ENCODE measurements around the gene SPRYD4. TPM values are rescaled to one million over a fixed set of nuclear protein-coding genes. Genes with fewer than 3 reads are reported as not detected.

The SPRYD4 gene
- total RNA-seq, 1 donor from 2014 or later = 2.0 TPM

DNA sequence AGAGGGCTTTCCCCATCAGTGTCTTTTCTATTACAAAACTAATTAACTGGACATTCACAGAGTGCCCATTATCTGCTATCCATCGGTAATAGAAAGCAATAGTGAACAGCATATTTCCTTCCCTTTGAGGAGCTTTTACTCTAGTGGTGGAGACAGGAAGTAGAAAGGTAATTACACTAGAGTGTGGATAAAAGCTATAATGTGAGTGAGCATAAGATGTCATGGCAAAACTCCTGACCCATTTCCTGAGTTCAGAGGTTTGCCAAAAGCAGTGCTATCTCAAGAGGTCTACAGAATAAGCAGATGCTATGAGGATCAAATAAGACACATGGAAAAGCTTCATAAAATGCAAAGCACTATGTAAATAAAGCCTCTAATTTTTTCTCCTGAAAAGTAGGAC, 43.2 kb upstream of the SPRYD4 start:
- Histone ChIP-seq H3K79me2 (ENCODE audit: insufficient read depth, low read length) (no peaks in the 10 kb centered on the region), H3K4me3 (ENCODE audit: insufficient read depth, low read depth, low read length) (no peak overlapping the region), H3K36me3 (ENCODE audit: insufficient read depth, low read length) (peaks cover 15% of the 10 kb centered on the region), H3K4me1 (ENCODE audit: insufficient read depth, low read length) (no peaks in the 10 kb centered on the region), H3K27me3 (ENCODE audit: insufficient read depth, low read length) (no peaks in the 10 kb centered on the region), H3K4me2 (ENCODE audit: low read length) (no peak overlapping the region), H3K27ac (ENCODE audit: low read depth, low read length) (no peak overlapping the region), H3K9me3 (ENCODE audit: insufficient read depth, low read depth, low read length) (no peaks in the 10 kb centered on the region), H2AFZ (ENCODE audit: low read depth, low read length) (no peak overlapping the region), H4K20me1 (ENCODE audit: insufficient read depth, low read length) (no peaks in the 10 kb centered on the region), H3K9ac (ENCODE audit: low read length) (no peak overlapping the region)
- DNase-seq (ENCODE audit: low read depth) (no peak), FAIRE-seq (no peak)
- Mint-ChIP-seq H3K9me3 (ENCODE audit: unreplicated experiment) (no peaks in the 10 kb centered on the region), H3K27me3 (ENCODE audit: low read depth, unreplicated experiment) (no peaks in the 10 kb centered on the region), H3K27ac (ENCODE audit: unreplicated experiment) (no peak overlapping the region), H3K4me3 (ENCODE audit: unreplicated experiment) (no peak overlapping the region), H3K4me1 (ENCODE audit: low read depth, unreplicated experiment) (no peaks in the 10 kb centered on the region), H3K36me3 (ENCODE audit: low read depth, unreplicated experiment) (peaks cover 19% of the 10 kb centered on the region)
- TF ChIP-seq, protein P1, sequence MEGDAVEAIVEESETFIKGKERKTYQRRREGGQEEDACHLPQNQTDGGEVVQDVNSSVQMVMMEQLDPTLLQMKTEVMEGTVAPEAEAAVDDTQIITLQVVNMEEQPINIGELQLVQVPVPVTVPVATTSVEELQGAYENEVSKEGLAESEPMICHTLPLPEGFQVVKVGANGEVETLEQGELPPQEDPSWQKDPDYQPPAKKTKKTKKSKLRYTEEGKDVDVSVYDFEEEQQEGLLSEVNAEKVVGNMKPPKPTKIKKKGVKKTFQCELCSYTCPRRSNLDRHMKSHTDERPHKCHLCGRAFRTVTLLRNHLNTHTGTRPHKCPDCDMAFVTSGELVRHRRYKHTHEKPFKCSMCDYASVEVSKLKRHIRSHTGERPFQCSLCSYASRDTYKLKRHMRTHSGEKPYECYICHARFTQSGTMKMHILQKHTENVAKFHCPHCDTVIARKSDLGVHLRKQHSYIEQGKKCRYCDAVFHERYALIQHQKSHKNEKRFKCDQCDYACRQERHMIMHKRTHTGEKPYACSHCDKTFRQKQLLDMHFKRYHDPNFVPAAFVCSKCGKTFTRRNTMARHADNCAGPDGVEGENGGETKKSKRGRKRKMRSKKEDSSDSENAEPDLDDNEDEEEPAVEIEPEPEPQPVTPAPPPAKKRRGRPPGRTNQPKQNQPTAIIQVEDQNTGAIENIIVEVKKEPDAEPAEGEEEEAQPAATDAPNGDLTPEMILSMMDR (IDR thresholded peaks at IDR 0.05; ENCODE audit: insufficient read depth, low read depth, low read length) = no peak
- TF ChIP-seq EZH2 (IDR thresholded peaks at IDR 0.05; ENCODE audit: insufficient read depth, low read length) = no peak

GRCh38 chr12:56425940-56426438, 42.4 kb upstream of the SPRYD4 start:
- H3K79me2 ChIP-seq (ENCODE audit: insufficient read depth, low read length) = no peaks in the 10 kb centered on the region
- no peaks in the 10 kb centered on the region for H3K4me1 Mint-ChIP-seq (ENCODE audit: low read depth, unreplicated experiment)
- H2AFZ ChIP-seq (ENCODE audit: low read depth, low read length) = no peak overlapping the region
- no peaks in the 10 kb centered on the region for H3K27me3 Mint-ChIP-seq (ENCODE audit: low read depth, unreplicated experiment)
- H3K4me2 ChIP-seq (ENCODE audit: low read length) = no peak overlapping the region
- no peak overlapping the region for H3K9ac ChIP-seq (ENCODE audit: low read length)
- TF ChIP-seq, protein P1 (IDR thresholded peaks at IDR 0.05; ENCODE audit: insufficient read depth, low read depth, low read length) = no peak
- no peak for TF ChIP-seq EZH2 (IDR thresholded peaks at IDR 0.05; ENCODE audit: insufficient read depth, low read length)
- H3K4me3 Mint-ChIP-seq (ENCODE audit: unreplicated experiment) = no peak overlapping the region
- H3K9me3 ChIP-seq (ENCODE audit: insufficient read depth, low read depth, low read length) = no peaks in the 10 kb centered on the region
- H3K27ac Mint-ChIP-seq (ENCODE audit: unreplicated experiment) = no peak overlapping the region
- peaks cover 15% of the 10 kb centered on the region for H3K36me3 ChIP-seq (ENCODE audit: insufficient read depth, low read length)
- no peak overlapping the region for H3K4me3 ChIP-seq (ENCODE audit: insufficient read depth, low read depth, low read length)
- H3K36me3 Mint-ChIP-seq (ENCODE audit: low read depth, unreplicated experiment) = peaks cover 14% of the 10 kb centered on the region
- no peak overlapping the region for H3K27ac ChIP-seq (ENCODE audit: low read depth, low read length)
- DNase-seq (ENCODE audit: low read depth) (no peak), FAIRE-seq (no peak)
- H3K27me3 ChIP-seq (ENCODE audit: insufficient read depth, low read length) = no peaks in the 10 kb centered on the region
- H4K20me1 ChIP-seq (ENCODE audit: insufficient read depth, low read length) = no peaks in the 10 kb centered on the region
- H3K4me1 ChIP-seq (ENCODE audit: insufficient read depth, low read length) = no peaks in the 10 kb centered on the region
- H3K9me3 Mint-ChIP-seq (ENCODE audit: unreplicated experiment) = no peaks in the 10 kb centered on the region

DNA sequence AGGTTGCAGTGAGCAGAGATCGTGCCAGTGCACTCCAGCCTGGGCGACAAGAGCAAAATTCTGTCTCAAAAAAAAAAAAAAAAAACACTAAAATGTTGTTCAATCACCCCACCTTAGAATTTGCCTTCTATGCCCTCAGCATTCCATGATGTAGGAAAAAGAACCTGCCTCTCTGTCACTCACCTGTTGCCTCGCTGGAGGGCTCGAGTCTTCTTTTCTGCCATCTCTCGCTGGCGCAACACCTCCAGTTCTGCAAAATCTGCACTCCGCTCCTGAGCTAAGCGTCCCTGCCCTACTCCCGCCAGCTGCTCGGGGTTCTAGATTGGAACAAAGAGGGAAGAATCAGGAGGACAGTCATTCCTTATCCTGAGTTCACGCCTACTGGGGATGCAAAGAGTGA, 37.1 kb upstream of the SPRYD4 start:
- Histone ChIP-seq H2AFZ (ENCODE audit: low read depth, low read length) (no peak overlapping the region), H3K27ac (ENCODE audit: low read depth, low read length) (no peak overlapping the region), H3K4me2 (ENCODE audit: low read length) (no peak overlapping the region), H3K36me3 (ENCODE audit: insufficient read depth, low read length) (peaks cover 8% of the 10 kb centered on the region), H3K4me1 (ENCODE audit: insufficient read depth, low read length) (no peaks in the 10 kb centered on the region), H3K9ac (ENCODE audit: low read length) (no peak overlapping the region), H3K27me3 (ENCODE audit: insufficient read depth, low read length) (no peaks in the 10 kb centered on the region), H3K9me3 (ENCODE audit: insufficient read depth, low read depth, low read length) (no peaks in the 10 kb centered on the region), H3K4me3 (ENCODE audit: insufficient read depth, low read depth, low read length) (no peak overlapping the region), H3K79me2 (ENCODE audit: insufficient read depth, low read length) (peaks cover 6% of the 10 kb centered on the region), H4K20me1 (ENCODE audit: insufficient read depth, low read length) (no peaks in the 10 kb centered on the region)
- no peaks in the 10 kb centered on the region for H3K27me3 Mint-ChIP-seq (ENCODE audit: low read depth, unreplicated experiment)
- no peaks in the 10 kb centered on the region for H3K9me3 Mint-ChIP-seq (ENCODE audit: unreplicated experiment)
- H3K4me1 Mint-ChIP-seq (ENCODE audit: low read depth, unreplicated experiment) = no peaks in the 10 kb centered on the region
- no peak overlapping the region for H3K4me3 Mint-ChIP-seq (ENCODE audit: unreplicated experiment)
- peaks cover 7% of the 10 kb centered on the region for H3K36me3 Mint-ChIP-seq (ENCODE audit: low read depth, unreplicated experiment)
- DNase-seq (ENCODE audit: low read depth) = no peak
- no peak for FAIRE-seq
- TF ChIP-seq EZH2 (IDR thresholded peaks at IDR 0.05; ENCODE audit: insufficient read depth, low read length) = no peak
- TF ChIP-seq, protein P1 (IDR thresholded peaks at IDR 0.05; ENCODE audit: insufficient read depth, low read depth, low read length) = no peak
- H3K27ac Mint-ChIP-seq (ENCODE audit: unreplicated experiment) = no peak overlapping the region
